ENCODE results near the gene ERCC3.

Gene ERCC3

GRCh38 chr2:127293748-127294562, at the start of gene ERCC3:
TSS of gene ERCC3 (minus strand) at chr2:127294144. CDS start at chr2:127294081, 63 bp downstream.
- Mint-ChIP-seq H3K4me3 (peak within 1 kb of the TSS; percentile 95 to 100 (median 100)), H3K9me3 (no peaks in the 10 kb centered on the region), H3K27me3 (ENCODE audit: low read depth) (no peaks in the 10 kb centered on the region), H3K4me1 (peaks cover 19% of the 10 kb centered on the region), H3K27ac (peak within 1 kb of the TSS; percentile 91 to 100 (median 97)), H3K36me3 (ENCODE audit: low read depth) (peaks cover 31% of the 10 kb centered on the region)
- TF ChIP-seq CTCF (IDR thresholded peaks at IDR 0.05; ENCODE audit: unreplicated experiment in 3 of 3) = no peak

- Mint-ChIP-seq H3K27me3 (ENCODE audit: low read depth) (no peaks in the 10 kb centered on the region), H3K9me3 (peaks cover 6% of the 10 kb centered on the region), H3K36me3 (ENCODE audit: low read depth) (peaks cover 52% of the 10 kb centered on the region), H3K4me3 (no peak overlapping the region), H3K4me1 (peaks cover 4% of the 10 kb centered on the region), H3K27ac (no peak overlapping the region)
- TF ChIP-seq CTCF (IDR thresholded peaks at IDR 0.05; ENCODE audit: unreplicated experiment in 3 of 3) = no peak
Measured at GRCh38 chr2:127343277-127343676, 49.3 kb upstream of the ERCC3 start.

GRCh38 chr2:127342101-127342500, 48.2 kb upstream of the ERCC3 start:
- Mint-ChIP-seq H3K4me1 (no peaks in the 10 kb centered on the region), H3K4me3 (no peak overlapping the region), H3K27ac (peak overlapping the region in 1 of 3 experiments; percentile 3), H3K9me3 (peaks cover 6% of the 10 kb centered on the region), H3K27me3 (ENCODE audit: low read depth) (no peaks in the 10 kb centered on the region), H3K36me3 (ENCODE audit: low read depth) (peaks cover 54% of the 10 kb centered on the region)
- TF ChIP-seq CTCF (IDR thresholded peaks at IDR 0.05; ENCODE audit: unreplicated experiment in 3 of 3) = no peak

GRCh38 chr2:127332335-127332734, 38.4 kb upstream of the ERCC3 start:
- Mint-ChIP-seq H3K4me3 (no peak overlapping the region), H3K36me3 (ENCODE audit: low read depth) (peaks cover 47% of the 10 kb centered on the region), H3K4me1 (no peaks in the 10 kb centered on the region), H3K9me3 (no peaks in the 10 kb centered on the region), H3K27ac (no peak overlapping the region), H3K27me3 (ENCODE audit: low read depth) (no peaks in the 10 kb centered on the region)
- TF ChIP-seq CTCF (IDR thresholded peaks at IDR 0.05; ENCODE audit: unreplicated experiment in 3 of 3) = no peak

GRCh38 chr2:127330753-127331152, 36.8 kb upstream of the ERCC3 start:
- H3K4me3 Mint-ChIP-seq = no peak overlapping the region
- no peak for TF ChIP-seq CTCF (IDR thresholded peaks at IDR 0.05; ENCODE audit: unreplicated experiment in 3 of 3)
- no peaks in the 10 kb centered on the region for H3K9me3 Mint-ChIP-seq
- H3K27me3 Mint-ChIP-seq (ENCODE audit: low read depth) = no peaks in the 10 kb centered on the region
- no peak overlapping the region for H3K27ac Mint-ChIP-seq
- peaks cover 44% of the 10 kb centered on the region for H3K36me3 Mint-ChIP-seq (ENCODE audit: low read depth)
- H3K4me1 Mint-ChIP-seq = no peaks in the 10 kb centered on the region

Measured in nephron (organoid).